GM18519 (cell line): ENCODE data around the gene PHOX2A.
"Not testable (repeated sequence)": the region's sequence is repeated elsewhere in the genome, so short reads cannot be mapped to it uniquely, and the experiment has no call there.

Source experiments
- ATAC-seq: cut with Tn5 transposase; IDR thresholded peaks from one replicate; pipeline ENCODE4 v1.9.1; 2021; ENCODE audit warnings: mild to moderate bottlenecking, moderate library complexity; ENCODE audit not compliant: unreplicated experiment, low FRiP score

PHOX2A gene

DNA sequence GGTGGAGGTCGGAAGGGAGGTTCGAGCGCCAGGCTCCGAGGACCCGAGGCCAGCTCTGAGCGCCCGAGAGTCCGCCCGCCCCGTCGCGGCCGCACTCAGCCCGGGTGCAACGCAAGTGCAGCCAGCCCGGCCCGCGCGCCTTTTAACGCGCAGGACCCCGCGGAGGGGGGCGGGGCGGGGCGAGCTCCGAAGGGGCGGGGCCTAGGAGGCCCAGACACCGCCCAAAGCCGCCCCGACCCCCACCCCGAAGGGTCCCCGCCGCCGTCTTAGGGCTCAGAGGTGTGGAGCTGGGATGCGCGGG lies at the start of gene PHOX2A:
PHOX2A (minus strand) TSS at position 117 of the 301 bp plus-strand sequence. CDS start 172 bp downstream, outside the sequence.
- ATAC-seq: no peak

- ATAC-seq: no peak
Observed at GRCh38 chr11:72293391-72293790, 49.4 kb upstream of the PHOX2A start.

GRCh38 chr11:72292106-72292785 lies 48.3 kb upstream of the PHOX2A start:
- ATAC-seq: no peak

DNA sequence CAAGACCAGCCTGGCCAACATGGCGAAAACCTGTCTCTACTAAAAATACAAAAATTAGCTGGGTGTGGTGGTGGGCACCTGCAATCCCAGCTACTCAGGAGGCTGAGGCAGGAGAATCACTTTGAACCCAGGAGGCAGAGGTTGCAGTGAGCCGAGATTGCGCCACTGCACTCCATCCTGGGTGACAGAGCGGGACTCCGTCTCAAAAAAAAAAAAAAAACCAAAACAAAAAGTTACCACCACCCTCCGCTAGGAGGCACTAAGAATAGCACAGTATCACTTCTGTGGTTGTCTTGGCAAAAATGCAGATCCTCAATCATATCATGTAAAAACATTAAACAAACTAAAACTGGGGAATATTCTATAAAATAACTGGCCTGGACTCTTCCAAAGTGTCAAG lies 46.8 kb upstream of the PHOX2A start:
- not testable (repeated sequence) for ATAC-seq

GRCh38 chr11:72287293-72287692 lies 43.3 kb upstream of the PHOX2A start:
- no peak for ATAC-seq

DNA sequence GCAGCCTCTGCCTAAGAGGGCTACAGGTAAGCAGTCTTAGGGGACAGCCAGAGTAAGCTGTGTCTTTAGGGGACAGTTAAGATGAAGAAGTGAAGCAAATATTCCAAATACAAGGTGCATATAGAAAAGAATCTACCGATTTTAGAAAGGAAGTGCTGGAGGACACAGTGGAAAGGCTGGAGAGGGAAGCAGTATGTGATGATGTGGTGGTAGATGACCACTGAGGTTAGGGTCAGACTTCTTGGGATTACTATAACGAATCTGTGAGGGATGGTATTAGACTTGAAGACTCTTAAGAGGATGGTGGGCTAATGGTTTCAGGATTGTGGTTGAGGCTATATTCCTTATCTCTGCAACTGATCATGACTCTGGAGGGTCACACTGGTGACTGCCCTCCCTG lies 40.0 kb upstream of the PHOX2A start:
- ATAC-seq: no peak

GRCh38 chr11:72280726-72281315 lies 36.8 kb upstream of the PHOX2A start:
- no peak for ATAC-seq

GRCh38 chr11:72280037-72280436 lies 36.1 kb upstream of the PHOX2A start:
- no peak for ATAC-seq

- no peak for ATAC-seq
Observed at GRCh38 chr11:72278905-72279304, 34.9 kb upstream of the PHOX2A start.

DNA sequence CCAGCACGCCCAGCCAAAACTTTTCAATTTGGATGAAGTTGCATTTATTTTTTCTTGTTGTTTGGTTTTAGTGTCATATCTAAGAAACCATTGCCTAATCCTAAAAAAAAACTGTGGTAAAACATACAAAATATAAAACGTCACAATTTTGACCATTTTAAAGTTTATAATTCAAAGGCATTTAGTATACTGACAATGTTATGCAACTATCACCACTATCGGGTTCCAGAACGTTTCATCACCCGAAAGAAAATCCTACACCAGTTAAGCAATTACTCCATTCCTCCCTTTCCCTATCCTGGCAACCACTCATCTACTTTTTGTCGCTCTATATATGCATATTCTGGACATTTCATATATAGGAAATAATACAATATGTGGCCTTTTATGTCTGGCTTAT lies 30.5 kb upstream of the PHOX2A start:
- no peak for ATAC-seq

DNA sequence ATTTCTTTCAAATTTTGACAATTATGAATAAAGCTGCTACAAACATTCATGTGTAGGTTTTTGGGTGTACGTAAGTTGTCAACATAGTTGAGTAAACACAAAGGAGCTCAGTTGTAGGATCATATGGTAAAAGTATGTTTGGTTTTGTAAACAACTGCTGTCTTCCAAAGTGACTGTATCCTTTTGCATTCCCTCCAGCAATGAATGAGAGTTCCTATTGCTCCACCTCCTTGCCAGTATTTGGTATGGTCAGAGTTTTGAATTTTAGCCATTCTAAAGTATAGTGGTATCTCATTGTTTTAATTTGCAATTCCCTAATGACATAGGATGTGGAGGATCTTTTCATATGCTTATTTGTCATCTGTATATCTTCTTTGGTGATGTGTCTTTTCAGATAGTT lies 28.0 kb upstream of the PHOX2A start:
- no peak for ATAC-seq

DNA sequence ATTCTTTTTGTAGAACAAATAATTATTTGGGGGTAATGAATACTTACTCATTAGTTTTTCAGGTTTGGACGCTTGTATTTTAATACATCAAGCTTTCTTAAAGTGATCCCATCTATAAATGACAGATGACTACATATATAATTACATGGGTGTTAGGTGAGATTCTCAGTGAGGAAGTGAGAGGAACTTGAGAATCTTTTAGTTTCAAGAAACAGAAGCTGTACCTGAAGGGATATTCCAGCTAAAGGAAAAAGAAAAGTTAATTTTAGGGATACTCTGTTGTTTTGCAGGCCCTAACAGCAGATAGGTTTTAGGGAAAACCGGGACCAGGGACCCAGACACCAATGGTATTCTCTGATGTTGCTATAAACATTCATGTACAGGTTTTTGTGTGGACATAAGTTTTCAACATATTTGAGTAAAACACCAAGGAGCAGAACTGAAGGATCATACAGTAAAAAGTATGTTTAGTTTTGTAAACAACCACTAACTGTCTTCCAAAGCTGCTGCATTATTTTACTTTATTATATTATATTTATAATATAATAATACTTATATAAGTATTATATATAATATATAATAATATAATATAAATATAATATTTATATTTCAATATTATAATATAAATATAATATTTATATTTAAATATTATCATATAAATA lies 24.1 kb upstream of the PHOX2A start:
- ATAC-seq: no peak

GRCh38 chr11:72266960-72267359 lies 23.0 kb upstream of the PHOX2A start:
- ATAC-seq: not testable (repeated sequence)

GRCh38 chr11:72265951-72266350 lies 22.0 kb upstream of the PHOX2A start:
- no peak for ATAC-seq

DNA sequence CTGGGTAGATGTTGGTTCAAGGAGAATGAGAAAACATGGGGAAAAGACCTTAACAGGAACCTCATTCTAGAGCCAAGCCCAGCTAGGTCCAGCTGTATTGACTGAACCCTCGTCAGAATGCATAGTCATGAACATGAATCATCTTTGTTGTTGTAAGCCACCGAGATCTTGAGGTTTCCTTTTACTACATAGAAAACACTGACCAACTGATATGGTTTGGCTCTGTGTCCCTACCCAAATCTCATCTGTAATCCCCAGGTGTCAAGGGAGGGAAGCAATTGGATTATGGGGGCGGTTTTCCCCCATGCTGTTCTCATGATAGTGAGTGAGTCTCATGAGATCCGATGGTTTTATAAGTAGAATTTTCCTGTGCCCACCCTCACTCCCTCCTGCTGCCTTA lies 19.4 kb upstream of the PHOX2A start:
- ATAC-seq: no peak

- ATAC-seq: no peak
Observed at GRCh38 chr11:72260574-72260973, 16.6 kb upstream of the PHOX2A start.

DNA sequence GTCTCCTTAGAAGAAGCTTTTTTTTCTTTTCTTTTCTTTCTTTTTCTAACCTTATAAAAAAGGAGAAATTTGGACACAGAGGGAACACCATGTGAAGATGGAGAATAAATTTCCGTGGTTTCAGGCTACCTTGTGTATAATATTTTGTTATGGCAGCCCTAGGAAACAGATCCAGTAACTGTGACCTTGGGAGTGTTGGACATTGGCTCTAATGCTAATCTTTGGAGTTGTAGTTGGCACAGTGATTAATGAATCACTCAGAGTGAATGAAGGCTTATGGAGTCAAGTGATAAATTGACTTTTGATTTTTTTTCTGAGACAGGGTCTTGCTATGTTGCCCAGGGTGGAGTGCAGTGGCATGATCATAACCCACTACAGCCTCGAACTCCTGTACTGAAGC lies 15.5 kb upstream of the PHOX2A start:
- no peak for ATAC-seq

GRCh38 chr11:72257570-72257969 lies 13.6 kb upstream of the PHOX2A start:
- no peak for ATAC-seq

- ATAC-seq: no peak
Observed at GRCh38 chr11:72254299-72254993, 10.5 kb upstream of the PHOX2A start.

DNA sequence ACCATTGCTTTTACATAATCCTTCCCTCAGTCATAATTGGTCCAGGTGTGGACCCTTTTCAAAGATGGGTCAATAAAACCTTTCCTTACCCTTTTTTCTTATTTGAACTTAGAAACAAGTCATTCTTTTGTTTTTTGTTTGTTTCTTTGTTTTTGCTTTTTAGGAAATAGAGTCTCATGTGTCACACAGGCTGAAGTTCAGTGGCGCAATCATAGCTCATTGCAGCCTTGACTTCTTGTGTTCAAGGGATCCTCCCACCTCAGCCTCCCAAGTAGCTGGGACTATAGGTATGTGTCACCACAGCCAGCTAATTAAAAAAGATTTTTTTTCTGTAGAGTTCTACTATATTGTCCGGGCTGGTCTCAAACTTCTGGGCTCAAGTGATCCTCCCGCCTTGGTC lies 9.4 kb upstream of the PHOX2A start:
- ATAC-seq: no peak

GRCh38 chr11:72251614-72252013 lies 7.6 kb upstream of the PHOX2A start:
- ATAC-seq: no peak
